IMR-90 (cell line): ENCODE data around the gene CCDC102B. TPM values are rescaled to one million over a fixed set of nuclear protein-coding genes. Genes with fewer than 3 reads are reported as not detected.

Experiments used
- ATAC-seq: fragments of 200-7000 bp; cut with Tn5 transposase; 2 replicates; pipeline ENCODE4 v1.9.1; 2020; ENCODE audit warnings: low read depth, mild to moderate bottlenecking, moderate library complexity
- BruUV-seq: library from RNA; stranded (reverse); fragments of 400-500 nt; replicated peaks from 2 replicates; lab custom pipeline; 2021; lab: Mats Ljungman, UMichigan
- CTCF ChIA-PET: fragments of 300-600 bp; formaldehyde crosslinking; extraction: SDS; loops from one replicate; lab custom pipeline; 2021; ENCODE audit warnings: antibody characterized with exemption; lab: Yijun Ruan, JAX
- POLR2A ChIA-PET: fragments of 300-600 bp; sonication (Branson Sonifier 250); formaldehyde crosslinking; loops from one replicate; lab custom pipeline; 2022; ENCODE audit warnings: antibody characterized with exemption; ENCODE audit not compliant: unreplicated experiment; lab: Charles Lee
- DNase-seq: peaks from one replicate; pipeline ENCODE4 v3.0.0; 2013
- H2AFZ ChIP-seq: replicated peaks from 2 replicates; pipeline ENCODE3; 2013; ENCODE audit warnings: low read length, mild to moderate bottlenecking; ENCODE audit not compliant: poor library complexity
- H2AK5ac ChIP-seq: 2 replicates; pipeline ENCODE4 v1.6.1; 2013; ENCODE audit warnings: low read depth, low read length, inconsistent platforms
- H2AK9ac ChIP-seq: replicated peaks from 2 replicates; pipeline ENCODE3; 2013; ENCODE audit warnings: mild to moderate bottlenecking, low read depth, low read length, moderate library complexity; ENCODE audit not compliant: poor library complexity
- H2BK120ac ChIP-seq: 2 replicates; pipeline ENCODE4 v1.6.1; 2013; ENCODE audit warnings: low read depth, low read length, inconsistent platforms
- H2BK15ac ChIP-seq: 3 replicates; pipeline ENCODE4 v1.6.1; 2013; ENCODE audit warnings: low read depth, low read length, inconsistent platforms
- H2BK20ac ChIP-seq: 2 replicates; pipeline ENCODE4 v1.6.1; 2013; ENCODE audit warnings: low read depth, mild to moderate bottlenecking, inconsistent platforms, low read length, moderate library complexity
- H2BK5ac ChIP-seq: 2 replicates; pipeline ENCODE4 v1.6.1; 2013; ENCODE audit warnings: mild to moderate bottlenecking, low read depth, low read length, inconsistent platforms; ENCODE audit not compliant: poor library complexity, severe bottlenecking
- H3K14ac ChIP-seq: replicated peaks from 2 replicates; pipeline ENCODE4 v1.6.1; 2013; ENCODE audit warnings: low read depth, low read length, inconsistent platforms
- H3K18ac ChIP-seq: 2 replicates; pipeline ENCODE4 v1.6.1; 2013; ENCODE audit warnings: low read depth, low read length, control low read depth
- H3K23ac ChIP-seq: 2 replicates; pipeline ENCODE4 v1.6.1; 2013; ENCODE audit warnings: low read depth, low read length, inconsistent platforms
- H3K27ac ChIP-seq: 2 replicates; pipeline ENCODE4 v1.5.1; 2013; ENCODE audit warnings: mild to moderate bottlenecking, control low read depth, low read length; ENCODE audit not compliant: insufficient read depth
- H3K27me3 ChIP-seq: 2 replicates; pipeline ENCODE4 v1.6.1; 2013; ENCODE audit warnings: low read length; ENCODE audit not compliant: control insufficient read depth, insufficient read depth
- H3K36me3 ChIP-seq: 2 replicates; pipeline ENCODE4 v1.6.1; 2013; ENCODE audit warnings: low read length, mixed read lengths; ENCODE audit not compliant: control insufficient read depth, insufficient read depth
- H3K4ac ChIP-seq: 2 replicates; pipeline ENCODE4 v1.6.1; 2013; ENCODE audit warnings: low read depth, low read length, inconsistent platforms
- H3K4me1 ChIP-seq: 2 replicates; pipeline ENCODE4 v1.6.1; 2013; ENCODE audit warnings: low read length, mixed read lengths; ENCODE audit not compliant: control insufficient read depth, insufficient read depth
- H3K4me2 ChIP-seq: 2 replicates; pipeline ENCODE4 v1.6.1; 2013; ENCODE audit warnings: low read depth, mild to moderate bottlenecking, control low read depth, low read length, moderate library complexity
- H3K4me3 ChIP-seq: 2 replicates; pipeline ENCODE4 v1.5.1; 2013; ENCODE audit warnings: low read depth, mild to moderate bottlenecking, control low read depth, low read length, moderate library complexity; ENCODE audit not compliant: insufficient read depth
- H3K56ac ChIP-seq: 2 replicates; pipeline ENCODE4 v1.6.1; 2013; ENCODE audit warnings: low read length, inconsistent platforms; ENCODE audit not compliant: insufficient read depth; ENCODE audit errors: extremely low read depth
- H3K79me1 ChIP-seq, 2 experiments: 2 replicates each; pipeline ENCODE4 v1.6.1; 2013; ENCODE audit warnings: low read length in 2 of 2, inconsistent platforms in 1 of 2, low read depth in 1 of 2
- H3K9ac ChIP-seq: 2 replicates; pipeline ENCODE4 v1.6.1; 2013; ENCODE audit warnings: low read depth, low read length, control low read depth
- H3K9me1 ChIP-seq: 2 replicates; pipeline ENCODE4 v1.6.1; 2013; ENCODE audit warnings: low read length, inconsistent platforms; ENCODE audit not compliant: insufficient read depth
- H3K9me3 ChIP-seq: 2 replicates; pipeline ENCODE4 v1.6.1; 2013; ENCODE audit warnings: low read length; ENCODE audit not compliant: control insufficient read depth, insufficient read depth
- H4K20me1 ChIP-seq: 2 replicates; pipeline ENCODE4 v1.6.1; 2013; ENCODE audit warnings: low read length, inconsistent platforms; ENCODE audit not compliant: insufficient read depth
- H4K5ac ChIP-seq: 2 replicates; pipeline ENCODE4 v1.6.1; 2013; ENCODE audit warnings: mild to moderate bottlenecking, low read depth, low read length, control low read depth
- H4K8ac ChIP-seq, 2 experiments: 2 replicates each; pipeline ENCODE4 v1.6.1; 2013; ENCODE audit warnings: low read depth in 2 of 2, low read length in 2 of 2, control low read depth in 1 of 2, inconsistent platforms in 1 of 2
- H4K91ac ChIP-seq: 2 replicates; pipeline ENCODE4 v1.6.1; 2013; ENCODE audit warnings: low read depth, low read length, inconsistent platforms; ENCODE audit not compliant: insufficient read depth
- BHLHE40 ChIP-seq: fragments of 150-350 bp; IDR thresholded peaks from 2 replicates; pipeline ENCODE4 v1.6.1; 2016; ENCODE audit warnings: mild to moderate bottlenecking, low read depth, low read length
- CEBPB ChIP-seq: IDR thresholded peaks from 2 replicates; pipeline ENCODE4 v1.6.1; 2012; ENCODE audit warnings: low read depth, low read length, improper control_type of control experiment
- CHD1 ChIP-seq: IDR thresholded peaks from 2 replicates; pipeline ENCODE4 v1.6.1; 2012; ENCODE audit warnings: low read depth, low read length, improper control_type of control experiment
- ELK1 ChIP-seq: fragments of 150-350 bp; IDR thresholded peaks from 2 replicates; pipeline ENCODE4 v1.6.1; 2016; ENCODE audit warnings: low read depth, mild to moderate bottlenecking, low read length, moderate library complexity, borderline replicate concordance
- FOS ChIP-seq: fragments of 150-350 bp; IDR thresholded peaks from 2 replicates; pipeline ENCODE4 v1.6.1; 2016; ENCODE audit warnings: low read depth, low read length
- MAFK ChIP-seq: IDR thresholded peaks from 2 replicates; pipeline ENCODE4 v1.6.1; 2012; ENCODE audit warnings: low read depth, low read length, improper control_type of control experiment
- MAZ ChIP-seq: IDR thresholded peaks from 2 replicates; pipeline ENCODE4 v1.6.1; 2012; ENCODE audit warnings: low read depth, mild to moderate bottlenecking, low read length, improper control_type of control experiment, moderate library complexity, borderline replicate concordance
- MXI1 ChIP-seq: IDR thresholded peaks from 2 replicates; pipeline ENCODE4 v1.6.1; 2012; ENCODE audit warnings: low read depth, mild to moderate bottlenecking, low read length, moderate library complexity, borderline replicate concordance
- NFE2L2 ChIP-seq: fragments of 150-350 bp; IDR thresholded peaks from 2 replicates; pipeline ENCODE4 v1.6.1; 2016; ENCODE audit warnings: low read depth, mild to moderate bottlenecking, low read length
- POLR2A ChIP-seq: IDR thresholded peaks from 2 replicates; pipeline ENCODE4 v1.6.1; 2012; ENCODE audit warnings: mild to moderate bottlenecking, low read depth, low read length
- RAD21 ChIP-seq: IDR thresholded peaks from 2 replicates; pipeline ENCODE4 v1.6.1; 2012; ENCODE audit warnings: low read length, improper control_type of control experiment
- RFX5 ChIP-seq: IDR thresholded peaks from 2 replicates; pipeline ENCODE4 v1.8.0; 2012; ENCODE audit warnings: low read depth, mild to moderate bottlenecking, low read length, moderate library complexity
- SMC3 ChIP-seq: fragments of 150-350 bp; IDR thresholded peaks from 2 replicates; pipeline ENCODE4 v1.6.1; 2016; ENCODE audit warnings: low read depth, mild to moderate bottlenecking, antibody characterized with exemption, low read length, moderate library complexity
- USF2 ChIP-seq: fragments of 150-350 bp; IDR thresholded peaks from 2 replicates; pipeline ENCODE4 v1.6.1; 2017; ENCODE audit warnings: mild to moderate bottlenecking, antibody characterized with exemption, low read length, low read depth
- WGBS, 2 experiments: methylation state at CpG; one replicate each; pipeline versions ENCODE4 v1.1.5 to v1.1.7; 2013; ENCODE audit warnings: missing lambda C conversion rate in 2 of 2; ENCODE audit not compliant: insufficient read length in 1 of 2; ENCODE audit errors: extremely low coverage in 2 of 2; 5-methylcytosine and 5-hydroxymethylcytosine counted together
- dilution Hi-C: fragments of 300-500 bp; cut with HindIII; formaldehyde crosslinking; loops from one replicate; pipeline ENCODE4 v1.14.3; 2018; ENCODE audit warnings: low sequenced_read_pairs; ENCODE audit not compliant: unreplicated experiment
- in situ Hi-C: fragments of 300-500 bp; cut with MboI; formaldehyde crosslinking; loops from 3 replicates; pipeline ENCODE4 v1.14.3; 2019; ENCODE audit warnings: low sequenced_read_pairs, inconsistent platforms, mixed read lengths
- intact Hi-C: fragments of 100-400 bp; cut with micrococcal nuclease; formaldehyde crosslinking; loops from 2 replicates; pipeline ENCODE4 v1.10.0; 2022
- polyA plus RNA-seq, 3 experiments: library from polyadenylated mRNA; depleted of rRNA; stranded (reverse); fragments of >200 nt; gene quantifications; 2 replicates each; pipeline ENCODE4 v1.2.3, GENCODE V29; 2012; ENCODE audit warnings: low replicate concordance in 1 of 3
- total RNA-seq: library from RNA; depleted of rRNA; stranded (reverse); fragments of >200 nt; gene quantifications from 2 replicates; pipeline ENCODE4 v1.2.3, GENCODE V29; 2012

Gene CCDC102B
- total and polyA plus RNA-seq, 2 of the 4 experiments (the other 2 are of a cell fraction) = 0.54 to 1.4 TPM

GRCh38 chr18:68922392-68922791 lies 124.5 kb downstream of the CCDC102B start:
- Histone ChIP-seq H4K20me1 (no peaks in the 10 kb centered on the region), H2AFZ (no peak overlapping the region), H3K4me2 (no peak overlapping the region), H3K27ac (no peak overlapping the region), H2BK120ac (no peak overlapping the region), H3K14ac (no peak overlapping the region), H3K4ac (no peak overlapping the region), H3K18ac (no peak overlapping the region), H3K9me1 (no peaks in the 10 kb centered on the region), H3K56ac (no peak overlapping the region), H3K27me3 (no peaks in the 10 kb centered on the region), H3K4me1 (no peaks in the 10 kb centered on the region), H4K91ac (no peak overlapping the region), H3K36me3 (no peaks in the 10 kb centered on the region), H3K9ac (no peak overlapping the region), H4K8ac (no peak overlapping the region), H3K9me3 (no peaks in the 10 kb centered on the region), H2BK15ac (no peak overlapping the region), H2BK5ac (no peak overlapping the region), H2AK9ac (no peak overlapping the region), H3K79me1 (no peaks in the 10 kb centered on the region), H2AK5ac (no peak overlapping the region), H4K5ac (no peak overlapping the region), H3K23ac (no peak overlapping the region), H3K4me3 (no peak overlapping the region), H2BK20ac (no peak overlapping the region)
- no peak for TF ChIP-seq MXI1
- no peak for TF ChIP-seq SMC3
- no peak for TF ChIP-seq ELK1
- TF ChIP-seq USF2 = no peak
- no peak for TF ChIP-seq RFX5
- no peak for TF ChIP-seq RAD21
- no peak for TF ChIP-seq BHLHE40
- no peak for TF ChIP-seq CEBPB
- no peak for TF ChIP-seq FOS
- TF ChIP-seq MAZ = no peak
- no peak for TF ChIP-seq MAFK
- TF ChIP-seq CHD1 = no peak
- TF ChIP-seq NFE2L2 = no peak
- TF ChIP-seq POLR2A = no peak
- POLR2A ChIA-PET = no interaction called here
- in situ Hi-C loops (no loop called here), dilution Hi-C loops (no loop called here), intact Hi-C loops (no loop called here)
- no CpG with 5 or more reads among the region's 3 CpGs for WGBS, 2 experiments
- ATAC-seq (no peak), DNase-seq (no peak)
- CTCF ChIA-PET = no interaction called here
- BruUV-seq = no TSS peak
